Activated CD4-positive, alpha-beta memory T cell treated with anti-CD3 and anti-CD28 coated beads, Interleukin-2, amount 10 ng/mL, durations not matched to agents 7 days and 5 days (primary cell): ENCODE measurements around the gene ZFAND3. TPM values are rescaled to one million over a fixed set of nuclear protein-coding genes. Genes with fewer than 3 reads are reported as not detected.

ENCODE experiments used
- CTCF ChIA-PET: fragments of 350-600 bp; sonication (Branson Sonifier 250); formaldehyde crosslinking; loops from one replicate; lab custom pipeline; 2021; ENCODE audit warnings: antibody characterized with exemption, inconsistent platforms; lab: Charles Lee
- POLR2A ChIA-PET: fragments of 350-600 bp; sonication (Branson Sonifier 250); formaldehyde crosslinking; loops from one replicate; lab custom pipeline; 2021; ENCODE audit warnings: antibody characterized with exemption; lab: Charles Lee
- DNase-seq: peaks from one replicate; pipeline ENCODE4 v3.0.0-alpha.2; 2020
- H3K27ac Mint-ChIP-seq: one replicate; pipeline ENCODE4 v1.8.0; 2021; ENCODE audit warnings: mild to moderate bottlenecking, mixed read lengths
- H3K27me3 Mint-ChIP-seq: one replicate; pipeline ENCODE4 v1.8.0; 2021; ENCODE audit warnings: mixed read lengths
- H3K36me3 Mint-ChIP-seq: one replicate; pipeline ENCODE4 v1.8.0; 2021; ENCODE audit warnings: low read depth, mixed read lengths
- H3K4me1 Mint-ChIP-seq: one replicate; pipeline ENCODE4 v1.8.0; 2021; ENCODE audit warnings: mixed read lengths
- H3K4me3 Mint-ChIP-seq: one replicate; pipeline ENCODE4 v1.8.0; 2021; ENCODE audit warnings: mild to moderate bottlenecking, mixed read lengths
- H3K9me3 Mint-ChIP-seq: one replicate; pipeline ENCODE4 v1.8.0; 2021; ENCODE audit warnings: mixed read lengths
- total RNA-seq, 2 experiments: library from RNA; stranded (reverse); gene quantifications; one replicate each; pipeline ENCODE4 v1.2.3, GENCODE V29; 2021

The ZFAND3 gene
- total RNA-seq, 2 experiments from 2014 or later = 35.2 to 38.2 TPM

DNA sequence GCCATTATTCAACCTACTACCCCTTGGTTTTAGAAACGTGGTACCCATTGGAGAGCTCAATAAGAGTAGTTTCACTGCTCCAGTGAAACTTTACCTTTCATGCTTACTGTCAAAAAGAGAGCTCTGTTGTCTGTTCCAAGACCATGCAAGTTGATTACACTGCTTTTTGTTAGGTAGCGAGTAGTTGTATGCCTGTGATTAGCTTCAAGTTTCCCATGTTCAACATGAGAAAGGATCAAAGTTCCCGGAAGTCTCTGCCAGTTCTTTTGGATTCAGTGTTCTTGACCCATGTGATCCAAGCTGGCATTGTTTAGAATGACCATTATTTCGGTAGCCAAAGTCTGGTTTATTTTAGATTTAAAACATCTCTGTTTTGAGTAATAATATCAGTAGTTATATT, 107.1 kb downstream of the ZFAND3 start:
- Mint-ChIP-seq H3K4me1 (peaks cover 6% of the 10 kb centered on the region), H3K4me3 (no peak overlapping the region), H3K36me3 (peaks cover 3% of the 10 kb centered on the region), H3K27ac (no peak overlapping the region), H3K9me3 (no peaks in the 10 kb centered on the region), H3K27me3 (no peaks in the 10 kb centered on the region)
- ChIA-PET CTCF (no interaction called here), POLR2A (no interaction called here)
- DNase-seq = no peak

DNA sequence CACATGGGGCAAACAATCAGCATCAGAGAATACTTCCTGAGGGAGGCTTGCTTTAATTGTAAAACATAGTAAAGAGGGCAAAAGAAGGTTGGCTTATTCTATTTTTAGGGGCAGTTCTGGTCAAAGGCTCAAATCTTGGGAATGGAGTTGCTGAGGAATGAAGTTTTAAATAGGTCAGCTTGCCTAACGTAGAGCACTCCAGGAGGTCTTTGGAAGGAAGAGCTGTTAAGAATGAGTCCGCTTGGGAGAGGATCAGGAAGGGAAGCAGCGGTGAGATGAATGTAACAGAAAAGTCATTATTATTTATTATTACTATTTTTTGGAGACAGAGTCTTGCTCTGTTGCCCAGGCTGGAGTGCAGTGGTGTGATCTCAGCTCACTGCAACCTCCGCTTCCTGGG, 108.7 kb downstream of the ZFAND3 start:
- Mint-ChIP-seq H3K36me3 (peaks cover 3% of the 10 kb centered on the region), H3K4me1 (peaks cover 6% of the 10 kb centered on the region), H3K27ac (no peak overlapping the region), H3K9me3 (no peaks in the 10 kb centered on the region), H3K27me3 (no peaks in the 10 kb centered on the region), H3K4me3 (no peak overlapping the region)
- no peak for DNase-seq
- ChIA-PET CTCF (no interaction called here), POLR2A (no interaction called here)

DNA sequence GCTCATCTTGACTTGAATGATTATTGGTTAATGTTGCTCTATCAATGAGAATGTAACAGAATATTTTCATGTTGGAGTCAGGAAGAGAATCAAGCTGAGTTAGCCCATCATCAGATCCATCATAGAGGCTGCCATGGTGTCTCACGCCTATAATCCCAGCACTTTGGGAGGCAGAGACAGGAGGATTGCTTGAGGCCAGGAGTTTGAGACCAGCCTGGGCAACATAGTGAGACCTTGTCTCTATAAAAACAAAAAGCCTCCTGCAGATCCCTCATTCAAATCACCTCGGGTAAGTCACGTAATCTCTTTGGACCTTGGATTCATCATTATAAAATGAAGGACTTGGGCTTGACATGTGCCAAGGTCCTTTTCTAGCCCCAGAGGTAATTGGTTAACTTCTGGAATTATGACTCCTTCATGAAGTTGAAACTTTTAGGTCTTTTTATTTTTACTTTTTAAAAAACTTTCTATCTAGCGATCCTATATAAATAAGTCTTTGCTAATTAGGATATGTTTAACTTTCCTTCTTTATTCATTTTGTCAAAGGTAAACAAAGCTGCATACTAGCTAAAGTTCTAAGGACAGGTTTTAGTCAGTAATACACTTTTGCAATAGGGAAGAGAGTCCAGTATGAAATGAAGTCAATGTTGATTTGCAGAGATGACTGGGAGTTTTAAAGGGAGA, 110.9 kb downstream of the ZFAND3 start:
- no peak for DNase-seq
- Mint-ChIP-seq H3K27me3 (no peaks in the 10 kb centered on the region), H3K36me3 (peaks cover 3% of the 10 kb centered on the region), H3K4me1 (no peaks in the 10 kb centered on the region), H3K9me3 (no peaks in the 10 kb centered on the region), H3K4me3 (no peak overlapping the region), H3K27ac (no peak overlapping the region)
- ChIA-PET CTCF (interaction anchor here (0.6 kb wide), 1 partner anchor 156 kb away, joined by 3 read pairs; no protein-coding TSS in a partner anchor), POLR2A (no interaction called here)

DNA sequence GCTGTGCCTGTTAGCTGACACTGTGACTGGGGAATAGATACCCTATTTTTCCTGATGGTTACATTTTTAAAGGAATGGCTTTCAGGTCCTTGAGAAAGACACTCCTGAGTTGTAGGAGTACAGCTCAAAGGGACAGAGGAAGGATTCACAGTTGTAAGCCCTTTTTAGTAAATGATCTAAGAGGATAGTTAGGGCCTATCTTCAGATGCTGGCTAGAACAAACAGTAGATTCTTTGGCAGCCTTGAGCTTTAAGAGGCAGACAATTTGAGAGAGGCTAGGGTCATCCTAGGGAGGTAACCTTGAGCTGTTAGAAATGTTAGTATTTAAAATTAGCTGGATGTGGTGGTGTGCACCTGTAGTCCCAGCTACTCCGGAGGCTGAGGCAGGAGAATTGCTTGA, 111.5 kb downstream of the ZFAND3 start:
- H3K27ac Mint-ChIP-seq = no peak overlapping the region
- H3K4me1 Mint-ChIP-seq = peaks cover 3% of the 10 kb centered on the region
- no peaks in the 10 kb centered on the region for H3K27me3 Mint-ChIP-seq
- ChIA-PET POLR2A (no interaction called here), CTCF (no interaction called here)
- H3K4me3 Mint-ChIP-seq = no peak overlapping the region
- H3K36me3 Mint-ChIP-seq = peaks cover 3% of the 10 kb centered on the region
- no peaks in the 10 kb centered on the region for H3K9me3 Mint-ChIP-seq
- no peak for DNase-seq

DNA sequence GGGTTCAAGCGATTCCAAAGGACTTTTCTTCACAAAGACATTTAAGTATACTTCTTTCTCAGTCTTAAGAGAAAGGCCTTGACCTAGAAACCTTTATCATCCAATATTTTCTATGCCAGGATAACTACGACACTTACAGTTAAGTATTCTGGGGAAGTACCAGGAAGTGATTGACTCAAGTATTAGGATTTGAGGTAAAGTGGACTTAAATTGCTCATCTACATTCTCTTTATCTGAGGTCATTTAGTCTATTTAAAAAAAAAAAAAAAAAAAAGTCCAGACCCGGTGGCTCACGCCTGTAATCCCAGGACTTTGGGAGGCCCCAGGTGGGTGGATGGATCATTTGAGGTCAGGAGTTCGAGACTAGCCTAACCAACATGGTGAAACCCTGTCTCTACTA, 114.7 kb downstream of the ZFAND3 start:
- ChIA-PET CTCF (no interaction called here), POLR2A (no interaction called here)
- DNase-seq = no peak

DNA sequence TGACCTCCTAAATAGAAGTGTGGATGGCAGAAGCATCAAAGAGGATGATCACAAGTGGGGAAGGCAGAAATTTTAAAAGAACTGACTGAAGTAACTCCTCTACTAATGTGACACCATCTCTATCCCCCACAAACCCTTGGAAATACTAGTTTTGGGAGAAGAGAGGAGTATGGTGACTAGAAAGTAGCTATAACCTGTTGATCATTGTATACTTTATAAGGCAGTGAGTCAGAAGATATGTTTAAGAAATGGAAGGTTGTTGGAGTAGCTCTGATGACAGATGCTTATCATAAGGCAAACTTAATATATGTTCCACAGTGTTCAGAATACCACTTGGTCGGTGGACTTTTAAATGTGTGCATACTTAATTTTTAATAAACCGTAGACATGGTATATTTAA, 116.6 kb downstream of the ZFAND3 start:
- Mint-ChIP-seq H3K27ac (no peak overlapping the region), H3K4me3 (no peak overlapping the region), H3K4me1 (peaks cover 19% of the 10 kb centered on the region), H3K36me3 (peaks cover 7% of the 10 kb centered on the region), H3K9me3 (no peaks in the 10 kb centered on the region), H3K27me3 (no peaks in the 10 kb centered on the region)
- ChIA-PET CTCF (interaction anchor here (0.6 kb wide), 1 partner anchor 146 kb away, joined by 4 read pairs; no protein-coding TSS in a partner anchor), POLR2A (no interaction called here)
- DNase-seq = no peak

More for the DNA sequence above, 114.7 kb downstream of the ZFAND3 start:
- Mint-ChIP-seq H3K27me3 (no peaks in the 10 kb centered on the region), H3K9me3 (no peaks in the 10 kb centered on the region), H3K4me1 (peaks cover 19% of the 10 kb centered on the region), H3K4me3 (no peak overlapping the region), H3K36me3 (peaks cover 7% of the 10 kb centered on the region), H3K27ac (no peak overlapping the region)

DNA sequence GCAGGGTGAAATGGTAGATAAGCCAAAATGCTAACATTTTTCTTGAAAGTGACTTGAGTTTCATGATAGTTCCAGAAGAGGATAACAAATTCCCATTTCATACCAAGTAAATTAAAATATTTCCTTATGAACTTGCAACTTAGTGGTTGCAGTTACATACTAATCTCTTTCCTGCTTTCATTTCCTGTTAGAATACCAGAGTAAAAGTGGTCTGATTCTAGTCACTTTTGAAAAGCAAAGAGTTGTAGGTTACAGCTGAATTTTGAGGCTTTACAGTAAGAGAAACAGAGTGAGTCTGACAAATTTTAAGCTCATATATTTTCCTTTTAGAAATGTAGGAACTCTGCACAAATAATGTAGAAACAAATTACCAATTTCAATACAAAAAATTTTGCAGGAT, 117.4 kb downstream of the ZFAND3 start:
- ChIA-PET CTCF (interaction anchor here (0.6 kb wide), 1 partner anchor 145 kb away, joined by 4 read pairs; no protein-coding TSS in a partner anchor), POLR2A (interaction anchor here (0.8 kb wide), 1 partner anchor 118 kb away, joined by 3 read pairs; no protein-coding TSS in a partner anchor)
- Mint-ChIP-seq H3K27ac (no peak overlapping the region), H3K4me3 (no peak overlapping the region), H3K9me3 (no peaks in the 10 kb centered on the region), H3K27me3 (no peaks in the 10 kb centered on the region), H3K36me3 (peaks cover 7% of the 10 kb centered on the region), H3K4me1 (peaks cover 19% of the 10 kb centered on the region)
- no peak for DNase-seq

DNA sequence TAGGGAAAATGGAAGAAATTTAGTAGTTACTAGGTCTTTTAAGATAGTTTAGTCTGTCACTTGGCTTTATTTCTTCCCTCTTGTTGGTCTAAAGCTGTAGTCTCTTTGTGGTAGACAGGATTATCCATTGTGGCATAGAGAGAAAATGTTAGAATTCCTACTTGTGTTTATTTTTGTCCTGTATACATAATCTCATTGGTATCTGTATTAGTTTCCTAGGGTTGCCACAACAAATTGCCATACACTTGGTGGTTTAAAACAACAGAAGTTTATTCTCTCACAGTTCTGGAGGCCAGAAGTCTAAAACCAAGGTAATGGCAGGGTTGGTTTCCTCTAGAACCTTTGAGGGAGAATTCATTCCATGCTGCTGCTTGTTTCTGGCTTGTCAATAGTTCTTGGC, 119.4 kb downstream of the ZFAND3 start:
- Mint-ChIP-seq H3K36me3 (peaks cover 7% of the 10 kb centered on the region), H3K27me3 (no peaks in the 10 kb centered on the region), H3K4me1 (peaks cover 24% of the 10 kb centered on the region), H3K27ac (no peak overlapping the region), H3K9me3 (no peaks in the 10 kb centered on the region), H3K4me3 (no peak overlapping the region)
- DNase-seq = no peak
- CTCF ChIA-PET = no interaction called here
- POLR2A ChIA-PET = no interaction called here

DNA sequence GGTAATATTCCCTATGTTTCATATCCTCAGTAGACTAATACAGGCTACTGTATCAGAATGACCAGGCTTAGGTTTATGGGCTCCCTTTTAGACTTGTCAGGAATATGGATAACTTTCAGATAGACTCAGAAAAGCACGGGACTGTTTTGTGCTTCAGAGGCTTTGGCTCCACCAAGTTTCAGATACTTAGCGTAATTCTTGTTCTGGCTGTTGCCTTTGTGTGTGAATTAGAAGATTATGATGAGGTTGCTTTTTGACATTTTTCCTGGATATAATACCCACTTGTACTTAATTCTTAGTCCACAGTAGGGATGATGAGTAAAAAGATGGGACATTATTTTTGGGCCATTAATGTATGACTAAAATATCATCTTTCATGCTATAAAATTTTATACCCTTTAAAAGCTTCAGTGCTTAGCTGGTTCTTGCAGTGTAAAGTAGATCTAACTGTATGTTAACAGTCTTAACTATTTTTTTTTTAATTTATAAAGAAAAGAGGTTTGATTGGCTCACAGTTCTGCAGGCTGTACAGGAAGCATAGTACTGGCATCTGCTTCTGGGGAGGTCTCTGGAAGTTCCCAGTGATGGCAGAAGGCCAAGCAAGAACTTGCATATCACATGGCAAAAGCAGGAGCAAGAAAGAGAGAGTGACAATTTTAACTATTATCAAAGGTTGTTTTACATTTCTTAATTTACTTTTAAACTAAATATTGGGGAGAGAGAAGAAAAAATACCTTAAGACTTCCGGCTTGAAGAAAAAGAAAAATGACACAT, 120.7 kb downstream of the ZFAND3 start:
- Mint-ChIP-seq H3K9me3 (no peaks in the 10 kb centered on the region), H3K4me3 (no peak overlapping the region), H3K4me1 (peaks cover 24% of the 10 kb centered on the region), H3K27me3 (no peaks in the 10 kb centered on the region), H3K36me3 (peaks cover 7% of the 10 kb centered on the region), H3K27ac (no peak overlapping the region)
- POLR2A ChIA-PET = no interaction called here
- no peak for DNase-seq
- CTCF ChIA-PET = no interaction called here

DNA sequence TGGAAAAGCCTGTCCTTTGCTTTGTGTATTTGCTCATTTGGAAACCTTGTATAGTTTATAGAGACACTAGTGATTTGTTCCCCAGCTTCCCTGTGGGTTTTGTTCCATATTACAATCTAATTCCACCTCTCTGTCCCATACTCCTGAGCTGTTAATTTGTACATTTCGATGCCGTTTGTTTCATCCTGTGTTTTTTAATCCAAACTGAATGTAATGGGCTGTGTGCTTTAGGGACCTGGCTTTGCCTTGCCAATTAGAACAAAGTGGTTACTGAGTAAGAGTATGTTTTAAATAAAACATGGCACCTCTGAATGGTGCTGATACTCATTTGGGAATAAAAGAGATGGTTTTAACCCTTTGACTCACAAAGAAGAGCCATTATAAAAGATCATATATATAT, 122.3 kb downstream of the ZFAND3 start:
- peaks cover 13% of the 10 kb centered on the region for H3K4me1 Mint-ChIP-seq
- POLR2A ChIA-PET = no interaction called here
- no peaks in the 10 kb centered on the region for H3K9me3 Mint-ChIP-seq

DNA sequence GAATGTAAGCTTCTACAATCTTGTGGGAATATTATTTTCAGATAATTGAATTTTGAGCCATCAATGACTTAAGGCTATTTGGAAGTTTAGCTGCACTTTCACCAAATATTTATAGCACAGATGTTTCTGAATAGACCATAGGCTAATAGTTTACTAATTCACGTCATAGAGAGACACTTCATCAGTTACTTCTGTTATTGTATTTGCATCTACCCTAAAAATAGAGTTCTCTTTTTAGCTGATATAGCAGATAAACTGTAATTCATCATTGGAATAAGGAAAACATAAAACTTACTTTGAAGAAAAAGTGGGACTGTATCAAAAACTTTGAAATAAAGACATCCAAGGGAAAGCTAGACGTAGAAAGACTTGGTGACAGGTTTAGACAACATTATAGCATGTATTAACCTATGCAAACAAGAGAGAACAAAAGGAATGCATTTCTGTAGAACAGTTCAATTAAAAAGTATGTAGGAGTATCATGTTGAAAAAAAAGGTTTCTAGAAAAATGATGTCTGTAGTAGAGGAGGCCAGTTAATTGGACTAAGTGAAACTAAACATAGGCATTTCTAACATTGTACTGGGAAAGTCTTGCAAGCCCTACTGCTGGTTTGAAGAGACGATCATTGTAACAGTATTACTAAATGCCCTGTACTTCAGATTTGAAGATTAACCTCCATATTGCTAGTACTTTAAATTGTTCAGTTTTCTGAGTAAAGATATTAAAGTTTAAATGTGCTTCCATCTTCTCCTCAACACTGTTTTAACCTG, 123.3 kb downstream of the ZFAND3 start:
- Mint-ChIP-seq H3K36me3 (peaks cover 7% of the 10 kb centered on the region), H3K4me3 (no peak overlapping the region), H3K27ac (no peak overlapping the region), H3K4me1 (peaks cover 7% of the 10 kb centered on the region), H3K27me3 (no peaks in the 10 kb centered on the region), H3K9me3 (no peaks in the 10 kb centered on the region)
- CTCF ChIA-PET = interaction anchor here (1.2 kb wide), 1 partner anchor 91 kb away, joined by 3 read pairs; no protein-coding TSS in a partner anchor
- no peak for DNase-seq
- POLR2A ChIA-PET = no interaction called here

More for the DNA sequence above, 122.3 kb downstream of the ZFAND3 start:
- Mint-ChIP-seq H3K36me3 (peaks cover 7% of the 10 kb centered on the region), H3K4me3 (no peak overlapping the region), H3K27me3 (no peaks in the 10 kb centered on the region), H3K27ac (no peak overlapping the region)
- DNase-seq = no peak
- CTCF ChIA-PET = no interaction called here

DNA sequence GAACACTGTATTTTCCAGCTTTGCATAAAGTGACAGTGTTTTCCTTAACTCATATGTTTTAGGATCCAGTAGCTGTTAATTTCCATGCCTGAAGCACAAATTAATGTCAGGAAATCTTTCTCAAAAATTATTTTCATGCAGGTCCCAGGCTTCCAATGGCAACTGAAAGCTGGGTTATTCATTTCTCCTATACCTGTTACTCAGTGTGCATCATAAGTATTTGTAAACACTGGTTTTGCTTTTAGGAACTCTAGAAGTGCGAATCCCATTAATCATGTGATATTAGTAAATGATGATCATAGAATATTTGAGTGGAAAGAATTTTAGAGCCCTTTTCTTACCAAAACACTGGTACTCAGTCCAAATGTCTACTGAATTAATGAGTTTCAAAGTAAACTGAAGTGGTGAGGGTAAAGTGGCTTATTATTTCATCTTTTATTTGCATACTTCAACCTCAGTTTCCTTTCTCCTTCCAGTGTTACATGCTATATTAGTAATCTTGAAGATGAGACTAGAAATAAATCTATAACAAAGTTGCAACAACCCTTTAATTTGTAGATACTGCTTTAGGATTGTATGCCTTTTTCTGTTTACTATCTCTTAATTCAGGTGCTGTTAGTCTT, 124.0 kb downstream of the ZFAND3 start:
- H3K36me3 Mint-ChIP-seq = peaks cover 7% of the 10 kb centered on the region
- no peak overlapping the region for H3K27ac Mint-ChIP-seq
- ChIA-PET POLR2A (no interaction called here), CTCF (interaction anchor here (1.2 kb wide), 1 partner anchor 90 kb away, joined by 3 read pairs; no protein-coding TSS in a partner anchor)
- H3K9me3 Mint-ChIP-seq = no peaks in the 10 kb centered on the region
- no peaks in the 10 kb centered on the region for H3K27me3 Mint-ChIP-seq
- no peak overlapping the region for H3K4me3 Mint-ChIP-seq
- H3K4me1 Mint-ChIP-seq = peaks cover 5% of the 10 kb centered on the region
- no peak for DNase-seq
